ENCODE data around the gene SRPX. TPM values are rescaled to one million over a fixed set of nuclear protein-coding genes. Genes with fewer than 3 reads are reported as not detected.

Gene SRPX
- polyA plus RNA-seq, 2 of the 4 experiments (the other 2 are of a cell fraction), result 1.8 to 3.8 TPM

DNA sequence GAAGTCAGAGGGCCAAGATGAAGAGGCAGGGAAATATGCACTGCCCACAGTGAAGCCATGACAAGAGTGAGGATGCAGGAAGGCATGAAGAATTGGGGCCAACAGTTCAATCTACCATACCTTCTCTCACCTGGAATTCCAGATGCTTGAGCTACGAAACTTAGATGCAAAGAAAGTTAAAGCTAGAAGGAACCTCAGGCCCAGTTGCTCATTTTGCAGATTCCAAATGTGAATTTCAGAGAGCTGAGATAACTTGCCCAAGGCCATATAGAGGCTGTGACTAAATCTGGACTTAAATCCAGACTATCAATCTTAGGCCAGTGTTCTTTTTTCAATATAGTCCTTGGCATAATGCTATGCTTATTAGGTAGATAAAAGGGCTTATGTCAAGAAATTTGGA, 92.7 kb downstream of the SRPX start:
- no peak for DNase-seq (ENCODE audit: low read depth in 1 of 2, low spot score in 1 of 2)
- no peak overlapping the region for H3K4me2 ChIP-seq
- FAIRE-seq, result peak; percentile 18
- ChIA-PET POLR2A (no interaction called here), CTCF (no interaction called here)
- H3K4me3 ChIP-seq, result no peak overlapping the region
- H3K27ac ChIP-seq, result no peak overlapping the region
- H3K4me1 ChIP-seq, result no peaks in the 10 kb centered on the region
- no peak for TF ChIP-seq BCL3 (IDR thresholded peaks at IDR 0.05)
- no peak for ATAC-seq
- WGBS (ENCODE audit: missing lambda C conversion rate), result 30% methylated on average over 1 of the region's 1 CpG
- H3K9me3 ChIP-seq, result no peaks in the 10 kb centered on the region

GRCh38 chrX:38126179-38126578, 94.5 kb downstream of the SRPX start:
- no peak overlapping the region for H3K4me3 ChIP-seq
- 37% methylated on average over 3 of the region's 3 CpGs for WGBS (ENCODE audit: missing lambda C conversion rate)
- no peaks in the 10 kb centered on the region for H3K4me1 ChIP-seq
- ATAC-seq, result no peak
- H3K27ac ChIP-seq, result no peak overlapping the region
- no peak for DNase-seq (ENCODE audit: low read depth in 1 of 2, low spot score in 1 of 2)
- ChIA-PET POLR2A (no interaction called here), CTCF (no interaction called here)
- H3K4me2 ChIP-seq, result no peak overlapping the region
- no peaks in the 10 kb centered on the region for H3K9me3 ChIP-seq
- FAIRE-seq, result no peak
- no peak for TF ChIP-seq FOXS1 (CRISPR knock-in tag; IDR thresholded peaks at IDR 0.05)
- TF ChIP-seq, protein P1, sequence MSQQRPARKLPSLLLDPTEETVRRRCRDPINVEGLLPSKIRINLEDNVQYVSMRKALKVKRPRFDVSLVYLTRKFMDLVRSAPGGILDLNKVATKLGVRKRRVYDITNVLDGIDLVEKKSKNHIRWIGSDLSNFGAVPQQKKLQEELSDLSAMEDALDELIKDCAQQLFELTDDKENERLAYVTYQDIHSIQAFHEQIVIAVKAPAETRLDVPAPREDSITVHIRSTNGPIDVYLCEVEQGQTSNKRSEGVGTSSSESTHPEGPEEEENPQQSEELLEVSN (IDR thresholded peaks at IDR 0.05; ENCODE audit: borderline replicate concordance, low read depth), result no peak
- no peak for TF ChIP-seq ZNF302 (CRISPR knock-in tag; IDR thresholded peaks at IDR 0.05)
- no peak for TF ChIP-seq POLR2A (IDR thresholded peaks at IDR 0.05; ENCODE audit: low read length)
- no peak for TF ChIP-seq CBX8 (IDR thresholded peaks at IDR 0.05)
- TF ChIP-seq, protein P2, sequence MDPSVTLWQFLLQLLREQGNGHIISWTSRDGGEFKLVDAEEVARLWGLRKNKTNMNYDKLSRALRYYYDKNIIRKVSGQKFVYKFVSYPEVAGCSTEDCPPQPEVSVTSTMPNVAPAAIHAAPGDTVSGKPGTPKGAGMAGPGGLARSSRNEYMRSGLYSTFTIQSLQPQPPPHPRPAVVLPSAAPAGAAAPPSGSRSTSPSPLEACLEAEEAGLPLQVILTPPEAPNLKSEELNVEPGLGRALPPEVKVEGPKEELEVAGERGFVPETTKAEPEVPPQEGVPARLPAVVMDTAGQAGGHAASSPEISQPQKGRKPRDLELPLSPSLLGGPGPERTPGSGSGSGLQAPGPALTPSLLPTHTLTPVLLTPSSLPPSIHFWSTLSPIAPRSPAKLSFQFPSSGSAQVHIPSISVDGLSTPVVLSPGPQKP (IDR thresholded peaks at IDR 0.05; ENCODE audit: low read depth, low read length), result no peak
- no peak for TF ChIP-seq FOSB (CRISPR knock-in tag; IDR thresholded peaks at IDR 0.05)
- no peak for TF ChIP-seq CHD4 (IDR thresholded peaks at IDR 0.05; ENCODE audit: borderline replicate concordance)
- no peak for TF ChIP-seq SREBF2 (IDR thresholded peaks at IDR 0.05)
- TF ChIP-seq RARB (CRISPR knock-in tag; IDR thresholded peaks at IDR 0.05), result no peak
- no peak for TF ChIP-seq HOXB13 (CRISPR knock-in tag; IDR thresholded peaks at IDR 0.05; ENCODE audit: low read depth)
- no peak for TF ChIP-seq SMC3 (IDR thresholded peaks at IDR 0.05)
- no peak for TF ChIP-seq HES2 (IDR thresholded peaks at IDR 0.05)

DNA sequence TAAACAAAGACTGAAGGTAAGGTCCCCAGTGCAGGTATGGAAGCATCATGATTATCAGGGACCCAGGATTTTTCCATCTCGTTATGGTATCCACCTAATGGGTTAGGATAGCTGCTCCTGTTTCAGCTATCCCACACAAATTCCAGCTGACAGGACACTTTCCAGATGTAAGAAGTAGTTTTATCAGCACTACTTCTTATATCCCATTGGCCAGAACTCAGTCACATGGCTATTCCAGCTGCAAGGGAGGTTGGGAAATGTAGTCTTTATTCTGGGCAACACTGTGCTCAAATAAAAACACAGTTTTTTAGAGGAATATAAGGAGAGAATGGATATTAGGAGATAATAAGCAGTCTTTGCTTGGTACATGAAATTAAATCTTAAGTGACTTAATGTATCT, 96.7 kb downstream of the SRPX start:
- 6% methylated on average over 1 of the region's 1 CpG for WGBS (ENCODE audit: missing lambda C conversion rate)
- no peak for DNase-seq (ENCODE audit: low read depth in 1 of 2, low spot score in 1 of 2)
- FAIRE-seq, result peak; percentile 83

More for the DNA sequence above, 96.7 kb downstream of the SRPX start:
- H3K4me1 ChIP-seq, result no peaks in the 10 kb centered on the region
- no peak overlapping the region for H3K4me2 ChIP-seq
- H3K4me3 ChIP-seq, result no peak overlapping the region
- no peak for ATAC-seq
- POLR2A ChIA-PET, result no interaction called here
- H3K9me3 ChIP-seq, result no peaks in the 10 kb centered on the region
- CTCF ChIA-PET, result interaction anchor here (1.2 kb wide), 1 partner anchor 198 kb away, joined by 3 read pairs; no protein-coding TSS in a partner anchor
- H3K27ac ChIP-seq, result no peak overlapping the region
- TF ChIP-seq USF2 (IDR thresholded peaks at IDR 0.05) (peak; percentile 20; the same call in 1 of the 2 replicates), ATOH8 (CRISPR knock-in tag; IDR thresholded peaks at IDR 0.05; ENCODE audit: low read depth) (no peak), MYC (IDR thresholded peaks at IDR 0.05; ENCODE audit: borderline replicate concordance, low read length) (no peak), BCL3 (IDR thresholded peaks at IDR 0.05) (no peak), POLR2A (IDR thresholded peaks at IDR 0.05; ENCODE audit: low read length) (no peak), ZFP36 (IDR thresholded peaks at IDR 0.05; ENCODE audit: borderline replicate concordance, partially characterized antibody) (no peak), CTCF (IDR thresholded peaks at IDR 0.05) (no peak), TP53 (CRISPR knock-in tag; IDR thresholded peaks at IDR 0.05) (no peak), MAFK (IDR thresholded peaks at IDR 0.05; ENCODE audit: partially characterized antibody) (peak; percentile 61)

All from A549 (cell line).